Measurements from ENCODE around the gene TMEM134. TPM values are rescaled to one million over a fixed set of nuclear protein-coding genes. Genes with fewer than 3 reads are reported as not detected.

The TMEM134 gene
- total and polyA plus RNA-seq, 9 of the 15 experiments (the other 6 are each of a cell fraction or from before 2014, with no cell fraction given), result 0.63 to 48.4 (median 10.7) TPM

GRCh38 chr11:67417425-67417824, 51.6 kb downstream of the TMEM134 start:
- H3K9ac ChIP-seq (ENCODE audit: insufficient read depth in 1 of 2, low read depth in 2 of 2, low read length in 2 of 2), result peak overlapping the region in 1 of 2 experiments; percentile 1; a peak in 2 of 4 replicates
- 60% methylated on average over 10 of the region's 12 CpGs for WGBS (ENCODE audit: insufficient coverage, low coverage, missing lambda C conversion rate)
- H3K79me2 ChIP-seq (ENCODE audit: control insufficient read depth, insufficient read depth, low read length), result peaks cover 8% of the 10 kb centered on the region; the same call in 1 of the 3 replicates
- no peak overlapping the region for H3K27ac ChIP-seq (ENCODE audit: extremely low read depth, low read depth, low read length)
- FAIRE-seq (no peak), ATAC-seq (no peak), DNase-seq (ENCODE audit: extremely low read depth in 1 of 4, low spot score in 3 of 4) (no peak)
- CTCF ChIA-PET (ENCODE audit: low intra/inter-chr PET ratio), result no interaction called here
- no peak overlapping the region for H3K4me2 ChIP-seq (ENCODE audit: insufficient read depth, low read length)
- H3K27me3 ChIP-seq (ENCODE audit: control insufficient read depth in 2 of 2, insufficient read depth in 2 of 2, low read length in 2 of 2), result no peaks in the 10 kb centered on the region
- intact Hi-C loops (cut with micrococcal nuclease) (no loop called here), in situ Hi-C loops (cut with MboI) (no loop called here)
- H3K4me1 ChIP-seq (replicated peaks in 1 of 2; ENCODE audit: control insufficient read depth in 2 of 2, insufficient read depth in 2 of 2, low read length in 2 of 2), result peaks cover 15 to 70% of the 10 kb centered on the region in 2 experiments
- no peaks in the 10 kb centered on the region for H3K9me1 ChIP-seq (ENCODE audit: control insufficient read depth, insufficient read depth, low read length)
- POLR2A ChIA-PET, result interaction anchor here (0.7 to 2.3 kb wide), 4 partner anchors 9 to 621 kb away, joined by 3 to 8 read pairs (median 5); partner anchors contain the start of gene PPP1CA
- no peaks in the 10 kb centered on the region; the same call in 1 of the 2 replicates for H4K20me1 ChIP-seq (replicated peaks; ENCODE audit: control insufficient read depth, insufficient read depth, low read length)
- no peaks in the 10 kb centered on the region for H3K9me3 ChIP-seq (replicated peaks; ENCODE audit: control insufficient read depth, insufficient read depth, low read depth, low read length)
- H3K36me3 ChIP-seq (ENCODE audit: control insufficient read depth, insufficient read depth, low read length), result no peaks in the 10 kb centered on the region
- TF ChIP-seq RBFOX2 (IDR thresholded peaks at IDR 0.05; ENCODE audit: low read depth, low read length), result 0 out of 2 replicates have a peak, but pooled peaks have one; percentile 13
- no peak for TF ChIP-seq SP1 (CRISPR knock-in tag; IDR thresholded peaks at IDR 0.05)
- no peak for TF ChIP-seq TCFL5 (CRISPR knock-in tag; conservative IDR thresholded peaks at IDR 0.05)
- no peak for TF ChIP-seq E4F1 (CRISPR knock-in tag; IDR thresholded peaks at IDR 0.05; ENCODE audit: borderline replicate concordance)
- no peak for TF ChIP-seq FOS (IDR thresholded peaks at IDR 0.05; ENCODE audit: extremely low read depth, insufficient read length)
- TF ChIP-seq PML (IDR thresholded peaks at IDR 0.05; ENCODE audit: low read length), result no peak
- TF ChIP-seq POLR2G (IDR thresholded peaks at IDR 0.05; ENCODE audit: low read depth, low read length), result 0 out of 2 replicates have a peak, but pooled peaks have one; percentile 19
- TF ChIP-seq ZNF778 (CRISPR knock-in tag; IDR thresholded peaks at IDR 0.05), result no peak
- no peak for TF ChIP-seq EP300 (IDR thresholded peaks at IDR 0.05; ENCODE audit: low read length)
- TF ChIP-seq SPI1 (IDR thresholded peaks at IDR 0.05; ENCODE audit: borderline replicate concordance, low read depth, low read length), result no peak
- no peak overlapping the region for H3K4me3 ChIP-seq
- BruUV-seq (replicated peaks), result no TSS peak
- no peak overlapping the region for H2AFZ ChIP-seq (ENCODE audit: low read depth, low read length)

Measured in K562 (cell line).